ENCODE measurements around the gene ZNF263.

- TF ChIP-seq CTCF (conservative IDR thresholded peaks at IDR 0.05; ENCODE audit: low read depth in 2 of 2) (peak; percentile 11 to 26; a peak in 2 of 4 replicates), EZH2 (IDR thresholded peaks at IDR 0.05; ENCODE audit: low read depth, unreplicated experiment) (no peak), ETS1 (IDR thresholded peaks at IDR 0.05) (no peak; the same call in 1 of the 2 replicates), EZH2phosphoT487 (IDR thresholded peaks at IDR 0.05; ENCODE audit: unreplicated experiment) (no peak), REST (IDR thresholded peaks at IDR 0.05; ENCODE audit: unreplicated experiment) (no peak), CREB1 (CRISPR knock-in tag; IDR thresholded peaks at IDR 0.05; ENCODE audit: low read depth) (no peak)
Observed at GRCh38 chr16:3264137-3265036, 18.9 kb upstream of the ZNF263 start.
